H9 (cell line): Measurements from ENCODE around the gene SSX7. TPM values are rescaled to one million over a fixed set of nuclear protein-coding genes. Genes with fewer than 3 reads are reported as not detected.
"Not testable (repeated sequence)": the region's sequence is repeated elsewhere in the genome, so short reads cannot be mapped to it uniquely, and the experiment has no call there.

Experiments used
- DNase-seq: peaks from one replicate; pipeline ENCODE4 v3.0.0-alpha.2; 2017
- H2AFZ ChIP-seq: one replicate; pipeline ENCODE4 v1.6.1; 2013; ENCODE audit warnings: mild to moderate bottlenecking, low read length, control low read depth, moderate library complexity
- H2AK5ac ChIP-seq: 2 replicates; pipeline ENCODE4 v1.6.1; 2013; ENCODE audit warnings: low read length, control low read depth, mixed read lengths; ENCODE audit not compliant: insufficient read length
- H2BK120ac ChIP-seq: one replicate; pipeline ENCODE4 v1.6.1; 2013; ENCODE audit warnings: low read depth, mild to moderate bottlenecking, low read length, control low read depth, inconsistent platforms; ENCODE audit not compliant: poor library complexity, severe bottlenecking
- H2BK12ac ChIP-seq: 2 replicates; pipeline ENCODE4 v1.6.1; 2013; ENCODE audit warnings: low read length, control low read depth, mixed read lengths, low read depth; ENCODE audit not compliant: insufficient read length
- H2BK15ac ChIP-seq: 2 replicates; pipeline ENCODE4 v1.6.1; 2013; ENCODE audit warnings: low read depth, low read length, control low read depth
- H2BK20ac ChIP-seq: one replicate; pipeline ENCODE4 v1.6.1; 2013; ENCODE audit warnings: low read depth, mild to moderate bottlenecking, low read length, control low read depth, inconsistent platforms; ENCODE audit not compliant: poor library complexity, severe bottlenecking
- H2BK5ac ChIP-seq: 2 replicates; pipeline ENCODE4 v1.6.1; 2013; ENCODE audit warnings: low read length, control low read depth, mixed read lengths; ENCODE audit not compliant: insufficient read length
- H3K14ac ChIP-seq: 2 replicates; pipeline ENCODE4 v1.6.1; 2013; ENCODE audit warnings: low read length, control low read depth; ENCODE audit not compliant: insufficient read depth
- H3K18ac ChIP-seq: 2 replicates; pipeline ENCODE4 v1.6.1; 2013; ENCODE audit warnings: low read depth, mild to moderate bottlenecking, mixed read lengths, low read length, control low read depth; ENCODE audit not compliant: insufficient read length
- H3K23ac ChIP-seq: 2 replicates; pipeline ENCODE4 v1.6.1; 2013; ENCODE audit warnings: low read length, control low read depth, mixed read lengths, low read depth; ENCODE audit not compliant: insufficient read length
- H3K23me2 ChIP-seq: 2 replicates; pipeline ENCODE4 v1.6.1; 2013; ENCODE audit warnings: low read depth, mild to moderate bottlenecking, mixed read lengths, low read length, control low read depth; ENCODE audit not compliant: insufficient read length, poor library complexity, severe bottlenecking
- H3K27ac ChIP-seq: 2 replicates; pipeline ENCODE4 v1.5.1; 2013; ENCODE audit warnings: low read length, control low read depth, mixed read lengths, low read depth; ENCODE audit not compliant: insufficient read length
- H3K27me3 ChIP-seq: 2 replicates; pipeline ENCODE4 v1.6.1; 2013; ENCODE audit warnings: low read length, control low read depth, inconsistent platforms; ENCODE audit not compliant: insufficient read depth
- H3K4ac ChIP-seq: 2 replicates; pipeline ENCODE4 v1.6.1; 2013; ENCODE audit warnings: low read depth, mild to moderate bottlenecking, control low read depth, inconsistent platforms, low read length, moderate library complexity
- H3K4me1 ChIP-seq: 2 replicates; pipeline ENCODE4 v1.6.1; 2013; ENCODE audit warnings: low read length, control low read depth, inconsistent platforms; ENCODE audit not compliant: insufficient read depth
- H3K4me2 ChIP-seq: 2 replicates; pipeline ENCODE4 v1.6.1; 2013; ENCODE audit warnings: low read length, control low read depth, mixed read lengths; ENCODE audit not compliant: insufficient read length, insufficient read depth
- H3K56ac ChIP-seq: 2 replicates; pipeline ENCODE4 v1.6.1; 2013; ENCODE audit warnings: low read depth, mild to moderate bottlenecking, mixed read lengths, low read length, control low read depth; ENCODE audit not compliant: insufficient read length
- H3K79me1 ChIP-seq: 2 replicates; pipeline ENCODE4 v1.6.1; 2013; ENCODE audit warnings: low read depth, mild to moderate bottlenecking, moderate library complexity, low read length, control low read depth, inconsistent platforms; ENCODE audit not compliant: insufficient read depth, poor library complexity, severe bottlenecking
- H3K79me2 ChIP-seq: 2 replicates; pipeline ENCODE4 v1.6.1; 2013; ENCODE audit warnings: low read length, control low read depth, inconsistent platforms; ENCODE audit not compliant: insufficient read depth
- H3K9ac ChIP-seq: 2 replicates; pipeline ENCODE4 v1.6.1; 2013; ENCODE audit warnings: low read length, control low read depth, mixed read lengths; ENCODE audit not compliant: insufficient read length; ENCODE audit errors: extremely low read depth
- H3K9me3 ChIP-seq: one replicate; pipeline ENCODE4 v1.6.1; 2013; ENCODE audit warnings: low read depth, low read length, inconsistent platforms; ENCODE audit not compliant: control insufficient read depth
- H3T11ph ChIP-seq: one replicate; pipeline ENCODE4 v1.6.1; 2013; ENCODE audit warnings: mild to moderate bottlenecking, low read length, control low read depth, inconsistent platforms
- H4K20me1 ChIP-seq: one replicate; pipeline ENCODE4 v1.6.1; 2013; ENCODE audit not compliant: control insufficient read depth, insufficient read length, insufficient read depth
- H4K5ac ChIP-seq: 2 replicates; pipeline ENCODE4 v1.6.1; 2013; ENCODE audit warnings: low read depth, mild to moderate bottlenecking, mixed read lengths, low read length, control low read depth; ENCODE audit not compliant: insufficient read length
- H4K8ac ChIP-seq: replicated peaks from 2 replicates; pipeline ENCODE4 v1.6.1; 2013; ENCODE audit warnings: low read length, control low read depth, mixed read lengths, low read depth; ENCODE audit not compliant: insufficient read length
- H4K91ac ChIP-seq: 2 replicates; pipeline ENCODE4 v1.6.1; 2013; ENCODE audit warnings: low read depth, mild to moderate bottlenecking, moderate library complexity, mixed read lengths, low read length, control low read depth; ENCODE audit not compliant: insufficient read length
- H3K27ac Mint-ChIP-seq, 3 experiments: 2 replicates in 2 of 3; 3 replicates in 1 of 3; pipeline ENCODE4 v1.8.0; 2020 to 2021; ENCODE audit warnings: mixed read lengths in 3 of 3, mild to moderate bottlenecking in 1 of 3, moderate library complexity in 1 of 3
- H3K27me3 Mint-ChIP-seq: 2 replicates; pipeline ENCODE4 v1.8.0; 2021; ENCODE audit warnings: low read depth, mild to moderate bottlenecking, moderate library complexity, mixed read lengths
- H3K36me3 Mint-ChIP-seq, 3 experiments: 2 replicates in 2 of 3; 3 replicates in 1 of 3; pipeline ENCODE4 v1.8.0; 2020 to 2021; ENCODE audit warnings: low read depth in 3 of 3, mixed read lengths in 3 of 3; ENCODE audit not compliant: insufficient read depth in 1 of 3
- H3K4me1 Mint-ChIP-seq, 2 experiments: 2 replicates each; pipeline ENCODE4 v1.8.0; 2020; ENCODE audit warnings: mixed read lengths in 2 of 2
- H3K4me3 Mint-ChIP-seq, 2 experiments: 2 replicates in 1 of 2; 3 replicates in 1 of 2; pipeline ENCODE4 v1.8.0; 2020 to 2021; ENCODE audit warnings: mild to moderate bottlenecking in 2 of 2, mixed read lengths in 2 of 2, moderate library complexity in 1 of 2
- H3K9me3 Mint-ChIP-seq, 2 experiments: 2 replicates in 1 of 2; 3 replicates in 1 of 2; pipeline ENCODE4 v1.8.0; 2020; ENCODE audit warnings: mild to moderate bottlenecking in 2 of 2, mixed read lengths in 2 of 2, moderate library complexity in 1 of 2
- WGBS: extraction: QIAGEN DNeasy Blood & Tissue Kit; methylation state at CpG from one replicate; pipeline ENCODE4 v1.1.7; 2013; ENCODE audit warnings: missing lambda C conversion rate, low lambda C conversion rate, mixed read lengths; ENCODE audit not compliant: insufficient read length; ENCODE audit errors: extremely low coverage; 5-methylcytosine and 5-hydroxymethylcytosine counted together
- total RNA-seq: library from RNA; stranded (reverse); gene quantifications from 2 replicates; pipeline ENCODE4 v1.2.1, GENCODE V29; 2021

Gene SSX7
- total RNA-seq, 1 experiment from 2014 or later = not detected

- peaks cover 51 to 76% of the 10 kb centered on the region in 2 experiments for H3K9me3 Mint-ChIP-seq
- not testable (repeated sequence) for H3K27me3 Mint-ChIP-seq, H3K14ac ChIP-seq, H4K8ac ChIP-seq, H3K18ac ChIP-seq, H2AK5ac ChIP-seq, DNase-seq, H3T11ph ChIP-seq, H3K27ac ChIP-seq, H2BK20ac ChIP-seq, H3K27ac Mint-ChIP-seq, H3K4me1 Mint-ChIP-seq, H3K4me1 ChIP-seq, H3K79me2 ChIP-seq, H3K4me3 Mint-ChIP-seq, H3K4ac ChIP-seq, H2BK5ac ChIP-seq, H2BK15ac ChIP-seq, H3K23ac ChIP-seq, H3K23me2 ChIP-seq, H3K9me3 ChIP-seq, H3K27me3 ChIP-seq, H4K91ac ChIP-seq, H3K36me3 Mint-ChIP-seq, H2BK120ac ChIP-seq, H3K79me1 ChIP-seq, H2AFZ ChIP-seq, H3K56ac ChIP-seq, H2BK12ac ChIP-seq, H4K20me1 ChIP-seq, H3K9ac ChIP-seq, H3K4me2 ChIP-seq, H4K5ac ChIP-seq
- WGBS = no CpG with 5 or more reads among the region's 2 CpGs
Observed at GRCh38 chrX:52662218-52662617, 7.5 kb upstream of the SSX7 start.

GRCh38 chrX:52655475-52655874 lies 775 bp upstream of the SSX7 start:
- H3K79me1 ChIP-seq, H3K27me3 ChIP-seq, H4K91ac ChIP-seq, H2BK15ac ChIP-seq, H3K56ac ChIP-seq, H2AFZ ChIP-seq, H3K4me3 Mint-ChIP-seq, H3K23me2 ChIP-seq, DNase-seq, H4K8ac ChIP-seq, H3K79me2 ChIP-seq, H2BK12ac ChIP-seq, H3K9me3 ChIP-seq, H2AK5ac ChIP-seq, H4K20me1 ChIP-seq, H3K4ac ChIP-seq, H2BK5ac ChIP-seq, H3K4me1 Mint-ChIP-seq, H2BK20ac ChIP-seq, H3K27ac ChIP-seq, H3T11ph ChIP-seq, H3K18ac ChIP-seq, H3K36me3 Mint-ChIP-seq, H3K27me3 Mint-ChIP-seq, H2BK120ac ChIP-seq, H3K4me1 ChIP-seq, H3K4me2 ChIP-seq, H4K5ac ChIP-seq, H3K9ac ChIP-seq, H3K14ac ChIP-seq, H3K23ac ChIP-seq: not testable (repeated sequence)
- no CpG with 5 or more reads among the region's 8 CpGs for WGBS
- Mint-ChIP-seq H3K27ac (peak overlapping the region in 1 of 3 experiments; percentile 55; a peak in 1 of 7 replicates), H3K9me3 (peaks cover 67 to 81% of the 10 kb centered on the region in 2 experiments)
